Muscle layer of duodenum (tissue), 2 donors: ENCODE results near the gene PLB1.

Experiments used
- H3K27ac ChIP-seq: one replicate; pipeline ENCODE4 v1.7.0; 2013; ENCODE audit warnings: mild to moderate bottlenecking, low read length
- H3K27me3 ChIP-seq: one replicate; pipeline ENCODE4 v1.7.0; 2013; ENCODE audit warnings: low read depth, mild to moderate bottlenecking, control low read depth, low read length
- H3K36me3 ChIP-seq, 2 donors: one replicate each; pipeline ENCODE4 v1.7.0; 2013; ENCODE audit warnings: low read length in 2 of 2, control low read depth in 1 of 2, mild to moderate bottlenecking in 1 of 2; ENCODE audit not compliant: insufficient read depth in 2 of 2, control insufficient read depth in 1 of 2
- H3K4me1 ChIP-seq, 2 donors: one replicate each; pipeline ENCODE4 v1.7.0; 2013; ENCODE audit warnings: low read length in 2 of 2, mild to moderate bottlenecking in 2 of 2, control low read depth in 1 of 2, moderate library complexity in 1 of 2; ENCODE audit not compliant: insufficient read depth in 2 of 2, control insufficient read depth in 1 of 2
- H3K4me3 ChIP-seq, 2 donors: one replicate each; pipeline ENCODE4 v1.7.0; 2013; ENCODE audit warnings: low read length in 2 of 2, low read depth in 1 of 2, mild to moderate bottlenecking in 1 of 2
- H3K9me3 ChIP-seq, 2 donors: one replicate each; pipeline ENCODE4 v1.7.0; 2013; ENCODE audit warnings: low read length in 2 of 2, control low read depth in 1 of 2, mild to moderate bottlenecking in 1 of 2; ENCODE audit not compliant: control insufficient read depth in 1 of 2
- donor health status: healthy.

The PLB1 gene

GRCh38 chr2:28667261-28667660 is 171.4 kb downstream of the PLB1 start:
- Histone ChIP-seq H3K27ac (no peak overlapping the region), H3K4me1 (peaks cover 19 to 26% of the 10 kb centered on the region in 2 donors), H3K4me3 (no peak overlapping the region)

GRCh38 chr2:28668106-28668814 is 172.4 kb downstream of the PLB1 start:
- Histone ChIP-seq H3K9me3 (peaks cover 0 to 2% of the 10 kb centered on the region in 2 donors), H3K4me1 (peaks cover 11 to 17% of the 10 kb centered on the region in 2 donors), H3K4me3 (no peak overlapping the region), H3K27me3 (no peaks in the 10 kb centered on the region), H3K27ac (no peak overlapping the region), H3K36me3 (no peaks in the 10 kb centered on the region)

More at GRCh38 chr2:28667261-28667660, 171.4 kb downstream of the PLB1 start:
- Histone ChIP-seq H3K36me3 (no peaks in the 10 kb centered on the region), H3K9me3 (no peaks in the 10 kb centered on the region), H3K27me3 (no peaks in the 10 kb centered on the region)

GRCh38 chr2:28668880-28669279 is 173.0 kb downstream of the PLB1 start:
- Histone ChIP-seq H3K4me1 (peaks cover 4 to 11% of the 10 kb centered on the region in 2 donors), H3K9me3 (peaks cover 0 to 4% of the 10 kb centered on the region in 2 donors), H3K4me3 (no peak overlapping the region), H3K36me3 (no peaks in the 10 kb centered on the region), H3K27me3 (no peaks in the 10 kb centered on the region), H3K27ac (no peak overlapping the region)

GRCh38 chr2:28670856-28671255 is 175.0 kb downstream of the PLB1 start:
- Histone ChIP-seq H3K36me3 (no peaks in the 10 kb centered on the region), H3K27ac (no peak overlapping the region), H3K9me3 (peaks cover 0 to 4% of the 10 kb centered on the region in 2 donors), H3K4me1 (peaks cover 0 to 5% of the 10 kb centered on the region in 2 donors), H3K4me3 (no peak overlapping the region), H3K27me3 (no peaks in the 10 kb centered on the region)

- H3K4me3 ChIP-seq = no peak overlapping the region
- no peaks in the 10 kb centered on the region for H3K27me3 ChIP-seq
- H3K36me3 ChIP-seq = no peaks in the 10 kb centered on the region
- H3K9me3 ChIP-seq = peaks cover 0 to 4% of the 10 kb centered on the region in 2 donors
- H3K27ac ChIP-seq = no peak overlapping the region
- H3K4me1 ChIP-seq = peaks cover 0 to 5% of the 10 kb centered on the region in 2 donors
Observed at GRCh38 chr2:28673338-28673737, 177.5 kb downstream of the PLB1 start.

GRCh38 chr2:28674062-28674712 is 178.3 kb downstream of the PLB1 start:
- Histone ChIP-seq H3K27ac (no peak overlapping the region), H3K4me3 (no peak overlapping the region), H3K9me3 (peaks cover 0 to 4% of the 10 kb centered on the region in 2 donors), H3K36me3 (no peaks in the 10 kb centered on the region), H3K4me1 (peaks cover 0 to 5% of the 10 kb centered on the region in 2 donors), H3K27me3 (no peaks in the 10 kb centered on the region)

- no peak overlapping the region for H3K27ac ChIP-seq
- H3K27me3 ChIP-seq = no peaks in the 10 kb centered on the region
- no peaks in the 10 kb centered on the region for H3K36me3 ChIP-seq
- peaks cover 0 to 5% of the 10 kb centered on the region in 2 donors for H3K4me1 ChIP-seq
- peaks cover 0 to 4% of the 10 kb centered on the region in 2 donors for H3K9me3 ChIP-seq
- no peak overlapping the region for H3K4me3 ChIP-seq
Observed at GRCh38 chr2:28674713-28675068, 178.8 kb downstream of the PLB1 start.

GRCh38 chr2:28676152-28676835 is 180.4 kb downstream of the PLB1 start:
- Histone ChIP-seq H3K27me3 (no peaks in the 10 kb centered on the region), H3K27ac (no peak overlapping the region), H3K9me3 (peaks cover 0 to 4% of the 10 kb centered on the region in 2 donors), H3K4me1 (peaks cover 0 to 5% of the 10 kb centered on the region in 2 donors), H3K36me3 (no peaks in the 10 kb centered on the region), H3K4me3 (no peak overlapping the region)

GRCh38 chr2:28678175-28678855 is 182.5 kb downstream of the PLB1 start:
- Histone ChIP-seq H3K27me3 (no peaks in the 10 kb centered on the region), H3K27ac (no peak overlapping the region), H3K4me1 (peaks cover under 1 to 18% of the 10 kb centered on the region in 2 donors), H3K9me3 (peaks cover 0 to under 1% of the 10 kb centered on the region in 2 donors), H3K4me3 (no peak overlapping the region), H3K36me3 (no peaks in the 10 kb centered on the region)

- Histone ChIP-seq H3K27ac (no peak overlapping the region), H3K9me3 (no peaks in the 10 kb centered on the region), H3K4me1 (peaks cover 4 to 24% of the 10 kb centered on the region in 2 donors), H3K4me3 (no peak overlapping the region), H3K36me3 (no peaks in the 10 kb centered on the region), H3K27me3 (no peaks in the 10 kb centered on the region)
Observed at GRCh38 chr2:28678944-28679343, 183.1 kb downstream of the PLB1 start.

GRCh38 chr2:28680657-28681056 is 184.8 kb downstream of the PLB1 start:
- no peaks in the 10 kb centered on the region for H3K36me3 ChIP-seq
- H3K4me1 ChIP-seq = peaks cover 4 to 20% of the 10 kb centered on the region in 2 donors
- H3K4me3 ChIP-seq = no peak overlapping the region
- H3K9me3 ChIP-seq = no peaks in the 10 kb centered on the region
- no peaks in the 10 kb centered on the region for H3K27me3 ChIP-seq
- no peak overlapping the region for H3K27ac ChIP-seq
